HG03039 (cell line): ENCODE data around the gene ADAMTS6.
"Not testable (repeated sequence)": the region's sequence is repeated elsewhere in the genome, so short reads cannot be mapped to it uniquely, and the experiment has no call there.

Source experiments
- ATAC-seq: cut with Tn5 transposase; IDR thresholded peaks from one replicate; pipeline ENCODE4 v1.9.1; 2021; ENCODE audit warnings: mild to moderate bottlenecking, moderate library complexity; ENCODE audit not compliant: unreplicated experiment

ADAMTS6 gene

GRCh38 chr5:65370505-65370904, 111.2 kb downstream of the ADAMTS6 start:
- not testable (repeated sequence) for ATAC-seq

DNA sequence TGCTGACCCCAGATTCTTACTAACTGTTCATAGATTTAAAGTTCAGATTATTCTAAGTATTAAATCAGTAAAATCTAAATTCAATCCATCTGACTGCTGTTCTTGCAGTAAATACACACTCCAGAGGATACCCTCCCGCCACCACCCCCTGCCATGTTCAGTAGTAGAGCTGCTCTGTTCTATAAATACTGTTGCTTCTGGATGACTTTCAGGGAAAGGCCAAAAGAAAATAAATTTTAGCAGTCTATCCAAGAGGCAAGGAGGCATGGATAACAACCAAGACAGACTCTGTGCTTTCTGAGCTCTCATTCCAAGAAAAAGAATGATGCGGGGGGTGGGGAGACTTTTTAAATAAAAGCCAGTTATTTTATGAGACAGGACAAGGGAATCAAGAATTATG, 115.1 kb downstream of the ADAMTS6 start:
- no peak for ATAC-seq

- no peak for ATAC-seq
Observed at GRCh38 chr5:65364907-65365306, 116.8 kb downstream of the ADAMTS6 start.

GRCh38 chr5:65363499-65363898, 118.2 kb downstream of the ADAMTS6 start:
- ATAC-seq = no peak

- ATAC-seq = no peak
Observed at GRCh38 chr5:65359981-65360380, 121.7 kb downstream of the ADAMTS6 start.

DNA sequence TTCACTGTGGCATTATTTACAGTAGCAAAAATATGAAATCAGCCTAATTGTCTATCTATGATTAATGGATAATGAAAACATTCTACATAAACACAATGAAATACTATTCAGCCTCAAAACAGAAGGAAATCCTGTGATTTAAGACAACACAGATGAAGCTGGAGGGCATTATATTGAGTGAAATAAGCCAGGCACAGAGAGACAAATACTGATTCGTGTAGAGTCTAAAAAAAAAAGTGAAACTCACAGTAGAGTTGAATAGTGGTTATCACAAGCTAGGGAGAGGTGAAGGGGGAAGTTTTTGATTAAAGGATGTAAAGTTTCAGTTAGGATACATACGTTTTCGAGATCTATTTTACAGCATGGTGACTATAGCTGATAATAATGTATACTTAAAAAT, 122.2 kb downstream of the ADAMTS6 start:
- no peak for ATAC-seq

DNA sequence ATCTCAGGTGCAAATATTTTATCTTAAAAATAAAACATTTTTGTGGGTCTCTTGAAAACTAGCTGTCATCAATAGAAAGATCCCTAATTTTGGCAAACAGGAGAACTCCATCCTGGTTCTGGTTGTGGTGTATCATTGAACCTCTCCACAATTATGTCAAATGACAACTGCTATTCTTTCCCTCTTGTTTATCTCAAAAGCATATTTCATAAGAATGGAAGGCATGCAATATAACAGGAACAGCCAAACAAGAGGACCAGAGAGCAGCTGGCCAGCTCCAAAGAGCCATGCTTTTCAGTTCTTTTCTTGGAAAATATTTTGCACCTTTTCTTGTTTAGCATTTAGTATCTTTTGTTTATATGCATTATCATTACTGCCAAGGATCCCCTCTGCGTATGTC, 125.4 kb downstream of the ADAMTS6 start:
- ATAC-seq = no peak

DNA sequence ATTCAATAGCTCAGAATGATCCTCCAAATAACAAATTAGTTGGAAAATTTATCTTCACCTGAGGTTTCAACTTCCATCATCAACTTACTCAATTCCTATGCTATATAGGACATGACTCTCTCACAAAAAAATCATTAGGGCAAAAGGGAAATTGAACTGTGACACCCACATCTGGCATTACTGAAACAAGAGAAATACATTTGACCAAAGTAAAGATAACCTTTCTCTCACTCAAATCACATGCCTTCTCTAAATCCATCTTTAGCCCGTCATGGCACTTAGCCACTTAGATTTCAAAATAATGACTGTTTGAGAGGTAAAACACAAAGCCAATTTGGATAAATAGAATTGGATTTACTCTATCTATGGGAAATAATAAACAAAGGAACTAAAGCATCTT, 126.4 kb downstream of the ADAMTS6 start:
- ATAC-seq = no peak

- no peak for ATAC-seq
Observed at GRCh38 chr5:65341835-65342234, 139.9 kb downstream of the ADAMTS6 start.

DNA sequence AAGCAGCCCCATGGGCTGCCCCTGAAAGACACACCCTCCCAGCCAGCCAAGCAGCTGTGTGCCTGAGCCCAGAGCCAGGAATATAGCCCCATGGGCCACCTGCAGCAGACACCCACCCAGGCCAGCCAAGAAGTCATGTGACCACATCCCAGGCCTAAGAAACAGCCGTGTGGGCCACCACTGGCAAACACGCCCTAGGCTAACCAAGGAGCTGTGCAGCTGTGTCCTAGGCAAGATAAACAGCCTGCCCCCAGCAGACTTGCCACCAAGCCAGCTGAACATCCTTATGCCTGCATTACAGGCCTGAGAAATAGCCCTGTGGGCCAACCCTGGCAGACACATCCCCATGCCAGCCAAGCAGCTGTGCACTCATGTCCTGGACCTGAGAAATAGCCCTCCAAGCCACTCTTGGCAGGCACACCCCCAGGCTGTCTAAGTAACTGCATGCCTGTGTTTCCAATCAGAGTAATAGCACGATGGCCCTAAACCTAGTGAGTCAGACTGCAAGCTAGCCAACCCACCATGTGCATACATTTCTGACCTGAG, 143.0 kb downstream of the ADAMTS6 start:
- ATAC-seq = no peak

- no peak for ATAC-seq
Observed at GRCh38 chr5:65334077-65334476, 147.6 kb downstream of the ADAMTS6 start.

GRCh38 chr5:65332591-65332990, 149.1 kb downstream of the ADAMTS6 start:
- ATAC-seq = no peak

DNA sequence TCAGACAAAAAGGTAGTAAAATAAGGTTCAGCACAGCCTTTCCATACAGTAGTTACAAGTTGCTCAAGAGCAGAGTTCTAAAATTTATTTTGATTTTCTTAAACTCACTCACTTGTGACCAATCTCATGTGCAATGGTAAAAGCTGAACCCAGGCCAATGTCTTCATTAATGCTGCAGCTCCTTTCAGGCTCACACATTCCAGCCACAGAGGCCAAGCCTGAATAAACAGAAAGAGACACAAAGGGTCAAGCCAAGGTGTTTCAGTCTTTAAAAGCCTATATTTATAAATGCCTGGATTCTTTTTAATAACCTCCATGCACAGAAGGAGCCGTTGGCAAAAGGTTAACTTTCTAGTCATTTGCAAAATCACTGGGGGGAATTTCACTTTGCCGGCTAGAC, 152.5 kb downstream of the ADAMTS6 start:
- ATAC-seq = no peak

DNA sequence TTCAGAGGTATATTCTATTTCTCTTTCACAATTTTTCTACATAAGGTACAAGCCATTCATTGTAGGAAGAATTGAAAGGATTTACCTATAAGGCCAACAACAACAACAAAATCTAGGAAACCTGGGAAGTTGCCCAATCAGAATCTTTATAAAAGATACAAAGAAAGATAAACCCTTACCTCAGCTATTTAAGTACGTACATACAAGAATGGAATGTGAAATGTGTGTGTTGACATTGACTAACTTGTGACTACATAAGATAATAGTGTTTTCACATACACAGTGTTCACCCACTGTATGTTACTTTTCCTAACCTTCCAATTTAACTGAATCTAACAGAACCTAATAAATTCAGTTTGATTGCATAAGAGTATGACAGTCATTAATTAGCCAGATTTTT, 154.1 kb downstream of the ADAMTS6 start:
- ATAC-seq = no peak

DNA sequence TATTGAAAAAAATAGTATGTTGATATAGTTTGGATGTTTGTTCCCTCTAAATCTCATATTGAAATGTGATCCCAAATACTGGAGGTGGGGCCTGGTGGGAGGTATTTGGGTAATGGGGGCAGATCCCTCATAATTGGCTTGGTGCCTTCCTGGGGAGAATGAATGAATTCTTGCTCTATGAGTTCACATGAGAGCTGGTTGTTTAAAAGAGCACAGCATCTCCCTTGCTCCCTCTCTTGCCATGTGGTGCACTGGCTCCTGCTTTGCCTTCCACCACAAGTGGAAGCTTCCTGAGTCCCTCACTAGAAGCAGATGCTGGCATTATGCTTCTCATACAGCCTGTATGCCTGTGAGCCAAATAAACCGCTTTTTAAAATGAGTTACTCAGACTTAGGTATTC, 154.8 kb downstream of the ADAMTS6 start:
- no peak for ATAC-seq

- no peak for ATAC-seq
Observed at GRCh38 chr5:65324226-65324625, 157.5 kb downstream of the ADAMTS6 start.

GRCh38 chr5:65320704-65321103, 161.0 kb downstream of the ADAMTS6 start:
- ATAC-seq = not testable (repeated sequence)

DNA sequence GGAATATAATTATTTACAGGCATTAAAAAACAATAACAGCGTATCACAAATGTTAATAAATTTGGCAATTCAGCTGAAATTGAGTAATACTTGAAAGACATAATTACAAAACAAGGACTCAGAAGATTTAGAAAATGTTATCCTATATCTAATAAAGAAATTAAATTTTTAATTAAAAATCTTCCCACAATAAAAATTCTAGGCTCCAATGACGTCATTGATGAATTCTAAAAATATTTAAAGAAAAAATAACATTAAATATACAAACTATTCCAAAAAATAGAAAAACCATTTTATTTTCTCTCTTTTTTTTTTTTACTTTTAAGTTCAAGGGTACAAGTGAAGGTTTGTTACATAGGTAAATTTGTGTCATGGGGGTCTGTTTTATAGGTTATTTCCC, 161.5 kb downstream of the ADAMTS6 start:
- no peak for ATAC-seq

DNA sequence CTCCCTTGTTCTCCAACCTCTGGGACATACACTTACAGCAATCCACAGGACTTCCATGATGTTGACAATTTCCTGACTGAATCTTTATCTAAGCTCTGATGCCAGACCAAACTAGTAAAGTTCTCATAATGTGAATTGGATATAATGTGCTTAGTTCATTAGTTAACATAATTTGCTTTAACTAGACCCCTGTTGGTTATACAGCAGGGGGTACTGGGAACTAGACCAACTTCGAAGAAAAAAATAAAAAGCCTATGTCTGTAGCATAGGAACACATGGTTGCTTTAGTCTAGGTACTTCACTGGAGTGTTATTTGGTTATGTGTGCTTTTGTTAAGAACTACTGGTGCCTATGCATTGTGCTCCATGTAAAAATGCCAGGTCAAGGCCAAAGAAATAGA, 173.8 kb downstream of the ADAMTS6 start:
- ATAC-seq = no peak

DNA sequence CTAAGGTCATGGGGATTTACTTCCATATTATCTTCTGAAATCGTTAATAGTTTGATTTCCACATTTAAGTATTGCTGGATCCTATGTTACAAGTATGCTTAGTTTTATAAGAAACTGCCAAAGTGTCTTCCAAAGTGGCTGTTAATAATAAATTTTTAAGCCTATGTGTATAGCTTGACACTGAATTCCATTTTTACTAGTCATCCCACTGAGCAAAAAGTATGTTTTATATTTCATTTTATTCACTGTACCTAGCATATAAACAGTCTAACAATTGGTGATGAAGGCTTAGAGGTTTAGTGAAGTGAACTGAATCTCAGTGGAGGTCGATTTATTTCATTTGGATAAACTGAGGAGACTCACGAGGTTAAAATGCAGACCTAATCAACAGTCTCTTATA, 174.6 kb downstream of the ADAMTS6 start:
- no peak for ATAC-seq

- ATAC-seq = no peak
Observed at GRCh38 chr5:65305913-65306312, 175.8 kb downstream of the ADAMTS6 start.

DNA sequence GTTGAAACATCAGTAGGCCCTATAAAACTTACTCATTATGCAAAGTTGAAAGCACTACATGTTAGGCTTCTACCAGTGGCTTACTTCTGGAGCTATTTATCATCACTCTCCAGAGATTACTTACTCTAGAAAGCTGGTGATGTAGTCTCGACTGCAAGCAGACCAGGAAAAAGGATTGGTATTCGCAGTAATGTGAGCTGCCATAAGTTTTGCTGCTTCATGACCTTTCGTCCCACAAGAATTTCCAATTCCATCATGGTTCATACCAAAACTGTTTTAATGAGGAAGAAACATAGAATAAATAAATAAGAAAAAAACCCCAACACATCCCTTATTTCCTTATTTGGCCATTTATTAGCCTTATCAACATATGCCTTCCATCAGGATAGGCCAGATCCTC, 181.9 kb downstream of the ADAMTS6 start:
- no peak for ATAC-seq

DNA sequence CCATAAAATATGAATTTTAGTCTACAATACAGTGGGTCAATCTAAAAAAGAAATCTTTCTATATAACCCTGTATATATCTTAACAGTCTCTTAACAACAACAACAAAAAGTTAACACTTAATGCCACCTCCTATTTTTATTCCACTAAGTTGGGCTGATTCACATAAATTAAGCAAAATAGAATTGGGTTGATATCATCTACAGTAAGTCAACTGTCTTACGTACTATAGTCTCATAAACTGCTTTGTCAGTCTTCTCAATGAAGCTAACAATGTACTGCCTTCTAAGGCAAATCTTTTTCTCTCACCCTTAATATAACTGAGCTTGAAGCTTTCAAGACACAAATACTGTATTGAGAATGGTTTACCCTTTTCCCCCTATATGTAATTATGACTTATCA, 185.7 kb downstream of the ADAMTS6 start:
- ATAC-seq = no peak

- ATAC-seq = no peak
Observed at GRCh38 chr5:65292196-65292595, 189.5 kb downstream of the ADAMTS6 start.
